ENCODE data around the gene VCAN. TPM values are rescaled to one million over a fixed set of nuclear protein-coding genes. Genes with fewer than 3 reads are reported as not detected.
"Not testable (repeated sequence)": the region's sequence is repeated elsewhere in the genome, so short reads cannot be mapped to it uniquely, and the experiment has no call there.

Gene VCAN
- total RNA-seq, result 0.14 TPM in 1 of 2 replicates, not detected in the other

DNA sequence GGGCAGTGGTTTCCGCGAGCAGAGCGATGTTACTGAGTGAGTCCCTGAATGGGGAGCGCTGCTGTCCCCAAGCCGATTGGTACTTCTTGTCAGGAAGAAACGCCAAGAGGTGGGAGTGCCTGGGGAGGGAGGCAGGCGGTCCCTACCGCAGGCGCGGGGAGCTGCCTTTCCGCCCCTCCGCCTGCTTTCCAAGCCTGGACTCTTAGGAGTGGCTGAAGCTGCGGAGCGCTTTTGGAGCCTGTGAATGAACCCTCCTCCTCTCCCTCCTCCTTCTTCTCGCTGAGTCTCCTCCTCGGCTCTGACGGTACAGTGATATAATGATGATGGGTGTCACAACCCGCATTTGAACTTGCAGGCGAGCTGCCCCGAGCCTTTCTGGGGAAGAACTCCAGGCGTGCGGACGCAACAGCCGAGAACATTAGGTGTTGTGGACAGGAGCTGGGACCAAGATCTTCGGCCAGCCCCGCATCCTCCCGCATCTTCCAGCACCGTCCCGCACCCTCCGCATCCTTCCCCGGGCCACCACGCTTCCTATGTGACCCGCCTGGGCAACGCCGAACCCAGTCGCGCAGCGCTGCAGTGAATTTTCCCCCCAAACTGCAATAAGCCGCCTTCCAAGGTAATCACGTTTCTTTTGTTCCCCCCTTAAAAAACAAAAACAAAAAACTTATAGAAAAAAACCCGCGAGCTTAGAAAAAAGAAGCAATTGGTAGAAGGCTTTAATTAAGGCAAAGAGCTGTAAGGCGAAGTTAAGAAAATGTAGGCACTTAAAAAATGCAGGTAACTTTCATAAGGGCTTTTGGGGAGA, at the start of gene VCAN:
Gene VCAN, plus strand, starts transcription at position 340 of the 808 bp plus-strand sequence. CDS start 11,775 bp downstream, outside the sequence.
- intact Hi-C loops (cut with micrococcal nuclease), result loop anchor here (2.0 to 5.0 kb wide), 3 partner anchors 394 to 1119 kb away; partner anchors contain the start of genes TMEM167A and XRCC4
- no peaks in the 10 kb centered on the region for H3K36me3 Mint-ChIP-seq (ENCODE audit: low read depth)
- peaks cover 87% of the 10 kb centered on the region for H3K27me3 Mint-ChIP-seq
- H3K4me3 Mint-ChIP-seq, result peak within 1 kb of the TSS; percentile 96
- peak; percentile 62 for DNase-seq
- H3K9me3 Mint-ChIP-seq, result no peaks in the 10 kb centered on the region
- H3K27ac Mint-ChIP-seq, result no peak within 1 kb of the TSS
- H3K4me1 Mint-ChIP-seq, result peaks cover 25% of the 10 kb centered on the region

DNA sequence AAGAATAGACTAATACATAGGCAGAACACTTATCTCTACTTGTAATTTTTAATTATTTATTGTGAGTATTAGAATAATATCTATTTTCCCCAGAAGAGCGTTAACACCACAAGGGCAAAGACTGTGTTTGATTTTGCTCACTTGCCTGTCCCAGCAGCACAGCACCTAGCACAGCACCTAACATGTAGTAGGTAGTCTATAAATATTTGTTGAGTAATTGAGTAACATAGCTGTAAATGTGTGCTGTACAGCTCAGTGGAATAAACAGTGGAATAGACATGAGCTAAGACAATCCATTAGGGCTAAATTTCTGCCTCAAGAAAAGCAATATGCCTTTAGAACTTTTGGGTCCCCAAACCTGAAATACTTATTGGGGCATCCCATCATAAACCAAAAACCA, 49.3 kb upstream of the VCAN start:
- Mint-ChIP-seq H3K4me3 (no peak overlapping the region), H3K27ac (no peak overlapping the region), H3K36me3 (ENCODE audit: low read depth) (no peaks in the 10 kb centered on the region), H3K4me1 (no peaks in the 10 kb centered on the region), H3K9me3 (no peaks in the 10 kb centered on the region), H3K27me3 (peaks cover 4% of the 10 kb centered on the region)
- no peak for DNase-seq
- intact Hi-C loops (cut with micrococcal nuclease), result no loop called here

DNA sequence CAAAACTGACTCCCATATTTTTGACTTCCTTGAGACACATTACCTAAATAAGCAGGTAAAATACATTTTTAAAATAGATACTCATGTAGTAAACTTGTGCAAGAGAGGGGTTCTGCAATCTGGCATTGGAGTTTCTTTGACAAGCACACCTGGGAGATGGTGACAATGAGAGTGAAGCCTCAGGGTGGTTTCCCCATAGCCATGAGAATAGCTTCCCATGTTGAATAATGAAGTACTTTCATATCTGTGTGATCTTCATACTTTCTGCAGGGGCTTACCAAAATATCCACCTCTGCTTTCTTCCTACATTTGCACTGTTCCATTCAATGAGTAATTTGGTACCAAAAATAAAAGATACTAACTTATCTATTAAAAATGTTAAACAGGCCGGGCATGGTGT, 44.7 kb upstream of the VCAN start:
- Mint-ChIP-seq H3K9me3 (no peaks in the 10 kb centered on the region), H3K4me3 (no peak overlapping the region), H3K4me1 (no peaks in the 10 kb centered on the region), H3K27me3 (peaks cover 2% of the 10 kb centered on the region), H3K27ac (no peak overlapping the region), H3K36me3 (ENCODE audit: low read depth) (no peaks in the 10 kb centered on the region)
- DNase-seq, result no peak
- intact Hi-C loops (cut with micrococcal nuclease), result no loop called here

DNA sequence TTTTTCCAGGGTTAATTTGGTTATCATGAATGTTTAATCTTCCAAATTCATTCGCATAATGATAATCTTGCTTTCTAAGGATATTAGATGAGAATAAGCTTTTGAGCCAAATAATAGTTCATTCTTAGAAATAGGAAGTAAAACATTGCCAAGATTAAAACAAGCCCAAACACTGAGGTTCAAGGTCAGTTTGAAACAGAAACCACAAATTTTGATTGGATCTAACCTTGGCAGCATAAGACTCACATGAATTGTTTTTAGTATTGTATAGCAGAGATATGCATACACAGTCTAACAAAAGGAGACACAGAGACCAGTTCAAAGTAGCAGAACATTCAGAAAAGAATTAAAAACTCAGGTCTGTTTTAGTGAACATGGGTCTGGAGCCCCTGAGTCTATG, 43.4 kb upstream of the VCAN start:
- H3K27ac Mint-ChIP-seq, result no peak overlapping the region
- H3K9me3 Mint-ChIP-seq, result no peaks in the 10 kb centered on the region
- no peak overlapping the region for H3K4me3 Mint-ChIP-seq
- no peaks in the 10 kb centered on the region for H3K4me1 Mint-ChIP-seq
- no peaks in the 10 kb centered on the region for H3K36me3 Mint-ChIP-seq (ENCODE audit: low read depth)
- intact Hi-C loops (cut with micrococcal nuclease), result no loop called here
- no peak for DNase-seq
- peaks cover 2% of the 10 kb centered on the region for H3K27me3 Mint-ChIP-seq

DNA sequence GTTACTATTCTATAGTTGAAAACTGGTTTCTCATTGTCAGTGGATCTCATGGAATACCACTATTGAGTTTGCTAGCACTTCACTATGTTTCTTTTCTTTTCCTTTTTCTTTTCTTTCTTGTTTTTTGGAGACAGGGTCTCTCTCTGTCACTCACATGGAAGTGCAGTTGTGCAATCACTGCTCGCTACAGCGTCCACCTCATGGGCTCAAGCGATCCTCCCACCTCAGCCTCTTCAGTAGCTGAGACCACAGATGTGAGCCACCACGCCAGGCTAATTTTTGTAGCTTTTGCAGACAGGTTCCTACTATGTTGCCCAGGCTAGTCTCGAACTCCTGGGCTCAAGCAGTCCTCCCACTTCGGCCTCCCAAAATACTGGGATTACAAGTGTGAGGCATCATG, 42.7 kb upstream of the VCAN start:
- Mint-ChIP-seq H3K36me3 (ENCODE audit: low read depth) (no peaks in the 10 kb centered on the region), H3K27ac (no peak overlapping the region), H3K9me3 (no peaks in the 10 kb centered on the region), H3K4me3 (no peak overlapping the region), H3K27me3 (peaks cover 2% of the 10 kb centered on the region), H3K4me1 (no peaks in the 10 kb centered on the region)
- DNase-seq, result no peak
- intact Hi-C loops (cut with micrococcal nuclease), result no loop called here

DNA sequence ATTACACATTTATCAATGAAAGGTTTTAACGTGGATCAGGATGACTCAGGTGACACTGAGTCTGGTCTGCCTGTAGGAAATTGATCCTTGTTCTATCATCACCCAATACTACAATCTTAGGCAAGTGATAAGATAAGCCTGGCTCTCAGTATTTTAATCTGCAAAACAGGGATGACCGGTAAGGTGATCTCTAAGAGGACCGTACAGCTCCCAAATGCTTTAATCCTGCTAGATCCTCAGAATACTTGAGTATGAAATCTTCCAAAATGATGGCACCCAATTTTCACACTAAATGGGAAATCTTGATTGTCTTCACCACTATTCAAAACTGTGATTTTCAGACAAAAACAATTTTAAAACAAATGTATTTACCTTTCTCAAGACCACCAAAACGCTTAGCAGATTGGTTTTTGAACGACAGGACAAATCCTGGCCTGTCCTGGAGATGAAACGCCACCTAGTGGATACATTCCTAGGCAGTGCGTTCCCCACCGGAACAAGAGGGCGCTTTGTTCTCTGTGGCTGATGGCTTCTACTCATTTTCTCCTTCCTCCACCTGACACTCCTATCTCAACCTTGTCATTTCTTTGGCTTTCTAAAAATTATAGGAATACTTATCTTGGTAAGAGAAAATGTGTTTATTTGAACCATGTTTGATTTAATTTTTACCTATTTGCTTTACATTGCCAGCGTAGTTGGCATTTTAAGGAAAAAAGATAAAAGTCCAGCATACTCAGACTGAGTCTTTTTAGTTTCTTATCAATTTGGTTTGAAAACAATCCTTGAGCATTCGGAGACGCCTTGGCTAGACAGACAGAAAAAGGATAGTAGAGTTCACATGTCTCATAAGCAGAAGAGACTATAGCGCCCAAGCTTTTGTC, 41.2 kb upstream of the VCAN start:
- H3K4me3 Mint-ChIP-seq, result no peak overlapping the region
- H3K4me1 Mint-ChIP-seq, result no peaks in the 10 kb centered on the region
- no peaks in the 10 kb centered on the region for H3K36me3 Mint-ChIP-seq (ENCODE audit: low read depth)
- DNase-seq, result peak; percentile 87
- peaks cover 3% of the 10 kb centered on the region for H3K27me3 Mint-ChIP-seq
- intact Hi-C loops (cut with micrococcal nuclease), result loop anchor here (1.0 to 2.0 kb wide), 3 partner anchors 790 to 1118 kb away; no protein-coding TSS in a partner anchor
- no peaks in the 10 kb centered on the region for H3K9me3 Mint-ChIP-seq
- H3K27ac Mint-ChIP-seq, result no peak overlapping the region

DNA sequence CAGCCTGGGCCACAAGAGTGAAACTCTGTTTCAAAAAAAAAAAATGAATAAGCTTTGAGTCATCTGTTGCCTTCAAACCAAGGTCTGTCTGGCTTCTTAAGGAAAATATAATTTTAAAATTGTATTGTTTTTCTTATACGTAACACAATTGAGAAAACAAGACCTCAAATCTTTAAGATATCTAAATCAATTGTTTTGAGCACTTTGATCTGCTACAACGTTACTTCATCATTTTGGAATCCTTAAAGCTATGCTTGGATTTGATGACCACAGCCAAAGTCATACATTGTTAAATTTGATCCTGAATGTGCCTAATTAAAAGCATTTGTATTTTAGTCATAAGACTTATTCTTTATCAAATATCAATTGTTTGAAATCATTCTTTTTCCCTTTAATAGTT, 37.7 kb upstream of the VCAN start:
- H3K27ac Mint-ChIP-seq, result no peak overlapping the region
- H3K36me3 Mint-ChIP-seq (ENCODE audit: low read depth), result no peaks in the 10 kb centered on the region
- no peak for DNase-seq
- no peak overlapping the region for H3K4me3 Mint-ChIP-seq
- intact Hi-C loops (cut with micrococcal nuclease), result no loop called here
- peaks cover 1% of the 10 kb centered on the region for H3K27me3 Mint-ChIP-seq
- no peaks in the 10 kb centered on the region for H3K4me1 Mint-ChIP-seq
- H3K9me3 Mint-ChIP-seq, result no peaks in the 10 kb centered on the region

DNA sequence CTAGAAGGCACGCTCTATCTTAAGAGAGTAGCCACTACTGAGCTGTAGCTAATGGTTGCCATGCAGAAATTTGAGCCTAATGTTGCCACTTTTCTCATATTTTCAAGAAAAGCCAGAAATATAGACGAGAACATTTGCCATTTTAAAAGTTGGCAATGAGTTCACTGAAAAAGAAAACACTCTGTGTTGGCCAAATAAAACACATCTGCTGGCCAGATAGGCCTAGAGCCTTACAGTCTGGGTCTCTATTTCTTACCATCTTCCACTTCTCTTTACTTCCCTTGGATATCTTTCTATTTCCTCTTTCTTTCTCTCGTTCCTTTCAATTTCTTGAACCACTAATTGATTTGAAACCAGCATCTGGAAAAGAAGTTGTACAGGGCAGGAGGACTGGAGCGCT, 36.6 kb upstream of the VCAN start:
- DNase-seq, result no peak
- peaks cover 5% of the 10 kb centered on the region for H3K27me3 Mint-ChIP-seq
- no peak overlapping the region for H3K4me3 Mint-ChIP-seq
- H3K27ac Mint-ChIP-seq, result no peak overlapping the region
- H3K36me3 Mint-ChIP-seq (ENCODE audit: low read depth), result no peaks in the 10 kb centered on the region
- intact Hi-C loops (cut with micrococcal nuclease), result no loop called here
- H3K4me1 Mint-ChIP-seq, result no peaks in the 10 kb centered on the region
- H3K9me3 Mint-ChIP-seq, result no peaks in the 10 kb centered on the region

DNA sequence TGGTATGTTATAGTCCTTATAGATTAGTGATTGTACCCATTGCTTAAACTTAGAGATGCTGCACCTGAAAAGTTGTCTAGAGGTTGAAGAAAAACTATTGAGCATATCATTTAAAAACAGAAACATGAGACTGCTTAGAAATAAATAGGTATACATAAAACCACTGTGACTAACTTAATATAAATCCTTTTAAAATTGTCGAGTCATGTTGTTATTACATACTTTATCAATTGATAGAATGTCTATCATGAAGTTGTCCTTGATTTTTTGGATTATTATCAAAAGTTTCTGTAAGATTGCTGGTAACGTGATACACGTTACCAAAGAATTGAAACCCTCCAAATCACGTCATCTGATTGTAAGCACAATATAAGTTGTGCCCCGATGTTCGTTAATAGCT, 35.3 kb upstream of the VCAN start:
- intact Hi-C loops (cut with micrococcal nuclease), result no loop called here
- Mint-ChIP-seq H3K4me1 (no peaks in the 10 kb centered on the region), H3K36me3 (ENCODE audit: low read depth) (no peaks in the 10 kb centered on the region), H3K4me3 (no peak overlapping the region), H3K9me3 (no peaks in the 10 kb centered on the region), H3K27ac (no peak overlapping the region), H3K27me3 (peaks cover 5% of the 10 kb centered on the region)
- no peak for DNase-seq

DNA sequence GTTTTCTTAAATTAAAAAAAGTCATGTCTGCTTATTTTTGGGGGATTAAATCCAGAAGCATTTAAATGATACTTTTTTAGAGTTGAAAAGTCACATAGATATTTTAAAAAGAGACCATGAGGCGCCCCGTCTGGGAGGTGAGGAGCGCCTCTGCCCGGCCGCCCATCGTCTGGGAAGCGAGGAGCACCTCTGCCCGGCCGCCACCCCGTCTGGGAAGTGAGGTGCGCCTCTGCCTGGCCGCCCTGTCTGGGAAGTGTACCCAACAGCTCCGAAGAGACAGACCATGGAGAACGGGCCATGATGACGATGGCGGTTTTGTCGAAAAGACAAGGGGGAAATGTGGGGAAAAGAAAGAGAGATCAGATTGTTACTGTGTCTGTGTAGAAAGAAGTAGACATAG, 33.8 kb upstream of the VCAN start:
- intact Hi-C loops (cut with micrococcal nuclease); H3K27ac Mint-ChIP-seq; H3K27me3 Mint-ChIP-seq; DNase-seq; H3K4me1 Mint-ChIP-seq; H3K36me3 Mint-ChIP-seq (ENCODE audit: low read depth); H3K9me3 Mint-ChIP-seq; H3K4me3 Mint-ChIP-seq: not testable (repeated sequence)

DNA sequence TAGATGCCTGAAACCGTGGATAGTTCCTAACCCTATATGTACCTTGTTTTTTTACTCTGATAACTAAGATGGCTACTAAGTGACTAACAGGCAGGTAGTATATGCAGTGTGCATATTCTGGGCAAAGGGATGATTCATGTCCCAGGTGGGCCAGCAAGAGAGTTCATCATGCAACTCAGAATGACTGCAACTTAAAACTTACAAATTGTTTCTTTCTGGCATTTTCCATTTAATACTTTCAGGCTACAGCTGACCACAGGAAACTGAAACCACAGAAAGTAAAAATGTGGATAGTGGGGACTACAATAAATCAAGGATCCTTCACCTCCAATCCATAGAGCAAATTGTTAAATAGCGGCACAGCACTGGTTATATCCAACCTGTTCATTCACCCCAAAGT, 30.7 kb upstream of the VCAN start:
- H3K27me3 Mint-ChIP-seq, result peaks cover 5% of the 10 kb centered on the region
- intact Hi-C loops (cut with micrococcal nuclease), result no loop called here
- no peak for DNase-seq
- no peaks in the 10 kb centered on the region for H3K36me3 Mint-ChIP-seq (ENCODE audit: low read depth)
- H3K9me3 Mint-ChIP-seq, result no peaks in the 10 kb centered on the region
- H3K27ac Mint-ChIP-seq, result no peak overlapping the region
- H3K4me3 Mint-ChIP-seq, result no peak overlapping the region
- no peaks in the 10 kb centered on the region for H3K4me1 Mint-ChIP-seq

DNA sequence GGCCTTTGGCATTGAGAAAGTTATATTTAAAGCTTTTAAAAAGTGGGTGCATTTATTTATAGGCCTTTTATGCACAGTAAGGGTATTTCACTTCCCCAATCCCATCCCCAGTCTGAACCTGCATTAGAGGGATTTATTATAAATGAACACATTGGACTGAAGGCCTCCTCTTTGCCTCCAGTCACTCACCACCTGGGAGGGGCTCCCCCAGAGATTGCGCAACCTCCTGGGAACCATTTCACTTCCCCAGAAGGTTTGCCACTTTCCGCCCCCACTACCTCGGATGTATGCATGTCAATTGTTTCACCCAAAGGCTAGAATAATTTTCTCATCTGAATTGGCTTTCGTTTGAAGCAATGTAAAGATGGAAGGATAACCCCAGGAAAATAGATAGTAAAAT, 29.8 kb upstream of the VCAN start:
- H3K4me3 Mint-ChIP-seq, result no peak overlapping the region
- H3K36me3 Mint-ChIP-seq (ENCODE audit: low read depth), result no peaks in the 10 kb centered on the region

DNA sequence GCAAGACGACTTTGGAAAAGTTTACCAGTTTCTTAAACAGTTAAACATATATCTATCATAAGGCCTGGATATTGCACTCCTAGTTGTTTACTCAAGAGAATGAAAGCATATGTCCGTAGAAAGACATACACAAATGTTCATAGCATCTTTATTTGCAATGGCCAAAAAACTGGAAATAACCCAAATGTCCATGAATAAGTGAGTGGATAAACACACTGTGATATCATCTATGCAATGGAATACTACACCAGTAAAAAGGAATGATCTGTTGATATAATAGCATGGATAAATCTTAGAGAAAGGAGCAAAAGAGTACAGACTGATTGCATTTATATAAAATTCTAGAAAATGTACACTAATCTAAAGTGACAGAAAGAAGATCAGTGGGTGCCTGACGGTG, 28.0 kb upstream of the VCAN start:
- H3K36me3 Mint-ChIP-seq (ENCODE audit: low read depth), result no peaks in the 10 kb centered on the region
- H3K4me3 Mint-ChIP-seq, result no peak overlapping the region
- no peaks in the 10 kb centered on the region for H3K4me1 Mint-ChIP-seq
- intact Hi-C loops (cut with micrococcal nuclease), result no loop called here
- no peaks in the 10 kb centered on the region for H3K9me3 Mint-ChIP-seq
- H3K27ac Mint-ChIP-seq, result no peak overlapping the region
- no peak for DNase-seq
- H3K27me3 Mint-ChIP-seq, result peaks cover 9% of the 10 kb centered on the region

More for the DNA sequence above, 29.8 kb upstream of the VCAN start:
- H3K9me3 Mint-ChIP-seq, result no peaks in the 10 kb centered on the region
- no peak overlapping the region for H3K27ac Mint-ChIP-seq
- intact Hi-C loops (cut with micrococcal nuclease), result no loop called here
- H3K4me1 Mint-ChIP-seq, result no peaks in the 10 kb centered on the region
- H3K27me3 Mint-ChIP-seq, result peaks cover 7% of the 10 kb centered on the region
- DNase-seq, result no peak

DNA sequence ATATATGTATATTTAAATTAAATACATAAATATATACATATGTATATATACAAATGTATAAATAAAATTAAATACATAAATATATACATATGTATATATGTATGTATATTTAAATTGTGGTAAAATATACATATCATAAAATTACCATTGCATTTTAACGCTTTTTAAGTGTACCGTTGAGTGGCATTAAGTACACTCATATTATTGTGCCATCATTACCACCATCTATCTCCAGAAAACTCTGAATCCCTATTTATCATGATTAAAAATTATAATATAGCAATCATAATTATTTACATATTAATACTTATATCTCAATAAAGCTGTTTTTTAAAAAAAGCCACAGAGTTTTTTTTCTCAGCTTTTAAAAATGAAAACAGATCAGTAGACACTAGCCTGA, 27.1 kb upstream of the VCAN start:
- Mint-ChIP-seq H3K4me1 (no peaks in the 10 kb centered on the region), H3K27ac (no peak overlapping the region), H3K36me3 (ENCODE audit: low read depth) (no peaks in the 10 kb centered on the region), H3K9me3 (no peaks in the 10 kb centered on the region), H3K27me3 (peaks cover 6% of the 10 kb centered on the region), H3K4me3 (no peak overlapping the region)
- intact Hi-C loops (cut with micrococcal nuclease), result no loop called here
- no peak for DNase-seq

All from activated CD4-positive, alpha-beta T cell treated with anti-CD3 and anti-CD28 coated beads, Interleukin-2, amount 10 ng/mL, durations not matched to agents 24 days and 14 days (primary cell).